OCI-LY1 (cell line): ENCODE data around the gene ROPN1L.

Source experiments
- CTCF ChIP-seq: fragments of 200-600 bp; sonication (generic), shearing (Covaris generic); IDR thresholded peaks from 2 replicates; pipeline ENCODE4 v1.5.1; 2017; ENCODE audit warnings: mild to moderate bottlenecking, antibody characterized with exemption, low read length, moderate library complexity, mixed read lengths
- EZH2 ChIP-seq: fragments of 200-600 bp; sonication (generic), shearing (Covaris generic); IDR thresholded peaks from 2 replicates; pipeline ENCODE4 v1.8.0; 2017; ENCODE audit warnings: borderline replicate concordance, mixed run types, mild to moderate bottlenecking, antibody characterized with exemption, low read length, moderate library complexity, mixed read lengths

GRCh38 chr5:10432059-10433008, 9.3 kb upstream of the ROPN1L start:
- TF ChIP-seq CTCF: no peak
- TF ChIP-seq EZH2: no peak
